Stimulated activated effector memory CD8-positive, alpha-beta T cell treated with anti-CD3 and anti-CD28 coated beads, Interleukin-12 subunit alpha, Interleukin-12 subunit beta, amount 100 ng/mL, for 72 hours (primary cell): ENCODE data around the gene GPR151.

ENCODE experiments used
- ATAC-seq: fragments of 150-1000 bp; cut with Tn5 transposase; 2 replicates; pipeline ENCODE4 v1.10.0; 2021
- DNase-seq, 2 donors: peaks; one replicate each; pipeline ENCODE4 v3.0.0; 2021 to 2022; ENCODE audit warnings: low spot score in 2 of 2
- H3K27ac Mint-ChIP-seq: one replicate; pipeline ENCODE4 v1.8.0; 2022; ENCODE audit warnings: mild to moderate bottlenecking, mixed read lengths
- H3K36me3 Mint-ChIP-seq: one replicate; pipeline ENCODE4 v1.8.0; 2022; ENCODE audit warnings: mild to moderate bottlenecking, mixed read lengths
- H3K4me1 Mint-ChIP-seq: one replicate; pipeline ENCODE4 v1.8.0; 2022; ENCODE audit warnings: mixed read lengths
- H3K4me3 Mint-ChIP-seq: one replicate; pipeline ENCODE4 v1.8.0; 2022; ENCODE audit warnings: mild to moderate bottlenecking, mixed read lengths
- H3K9me3 Mint-ChIP-seq: one replicate; pipeline ENCODE4 v1.8.0; 2022; ENCODE audit warnings: mixed read lengths

GPR151 gene

GRCh38 chr5:146490089-146490843, 25.7 kb downstream of the GPR151 start:
- Mint-ChIP-seq H3K9me3 (no peaks in the 10 kb centered on the region), H3K36me3 (peaks cover 93% of the 10 kb centered on the region), H3K27ac (no peak overlapping the region)

GRCh38 chr5:146484714-146485391, 31.1 kb downstream of the GPR151 start:
- no peak for DNase-seq
- ATAC-seq: no peak
- Mint-ChIP-seq H3K4me3 (no peak overlapping the region), H3K36me3 (peaks cover 94% of the 10 kb centered on the region), H3K27ac (no peak overlapping the region), H3K9me3 (no peaks in the 10 kb centered on the region), H3K4me1 (no peaks in the 10 kb centered on the region)

More at GRCh38 chr5:146490089-146490843, 25.7 kb downstream of the GPR151 start:
- H3K4me3 Mint-ChIP-seq: no peak overlapping the region
- ATAC-seq: no peak
- no peaks in the 10 kb centered on the region for H3K4me1 Mint-ChIP-seq
- no peak for DNase-seq

GRCh38 chr5:146482775-146483174, 33.2 kb downstream of the GPR151 start:
- H3K36me3 Mint-ChIP-seq: peaks cover 98% of the 10 kb centered on the region
- H3K27ac Mint-ChIP-seq: no peak overlapping the region
- no peak for DNase-seq
- no peak overlapping the region for H3K4me3 Mint-ChIP-seq
- H3K4me1 Mint-ChIP-seq: no peaks in the 10 kb centered on the region
- no peaks in the 10 kb centered on the region for H3K9me3 Mint-ChIP-seq
- no peak for ATAC-seq

- H3K36me3 Mint-ChIP-seq: peaks cover 98% of the 10 kb centered on the region
- ATAC-seq (no peak), DNase-seq (no peak)
- no peak overlapping the region for H3K4me3 Mint-ChIP-seq
- H3K4me1 Mint-ChIP-seq: no peaks in the 10 kb centered on the region
- H3K27ac Mint-ChIP-seq: no peak overlapping the region
- H3K9me3 Mint-ChIP-seq: no peaks in the 10 kb centered on the region
Measured at GRCh38 chr5:146475906-146476305, 40.1 kb downstream of the GPR151 start.

- Mint-ChIP-seq H3K4me3 (no peak overlapping the region), H3K27ac (no peak overlapping the region), H3K9me3 (no peaks in the 10 kb centered on the region), H3K36me3 (peaks cover 98% of the 10 kb centered on the region), H3K4me1 (no peaks in the 10 kb centered on the region)
- DNase-seq (no peak), ATAC-seq (no peak)
Measured at GRCh38 chr5:146475190-146475780, 40.7 kb downstream of the GPR151 start.

- DNase-seq (no peak), ATAC-seq (no peak)
- Mint-ChIP-seq H3K4me3 (no peak overlapping the region), H3K9me3 (no peaks in the 10 kb centered on the region), H3K27ac (no peak overlapping the region), H3K4me1 (no peaks in the 10 kb centered on the region), H3K36me3 (peaks cover 98% of the 10 kb centered on the region)
Measured at GRCh38 chr5:146474065-146474464, 41.9 kb downstream of the GPR151 start.

GRCh38 chr5:146467760-146468159, 48.2 kb downstream of the GPR151 start:
- H3K4me3 Mint-ChIP-seq: no peak overlapping the region
- peaks cover 19% of the 10 kb centered on the region for H3K4me1 Mint-ChIP-seq
- no peak for DNase-seq
- peak overlapping the region; percentile 44 for H3K27ac Mint-ChIP-seq
- no peaks in the 10 kb centered on the region for H3K9me3 Mint-ChIP-seq
- H3K36me3 Mint-ChIP-seq: peaks cover 98% of the 10 kb centered on the region
- no peak for ATAC-seq

- Mint-ChIP-seq H3K9me3 (no peaks in the 10 kb centered on the region), H3K27ac (peak overlapping the region; percentile 4), H3K4me1 (peaks cover 19% of the 10 kb centered on the region), H3K36me3 (peaks cover 98% of the 10 kb centered on the region), H3K4me3 (no peak overlapping the region)
- DNase-seq (no peak), ATAC-seq (no peak)
Measured at GRCh38 chr5:146466521-146467349, 49.3 kb downstream of the GPR151 start.

- H3K9me3 Mint-ChIP-seq: no peaks in the 10 kb centered on the region
- no peak overlapping the region for H3K27ac Mint-ChIP-seq
- H3K4me1 Mint-ChIP-seq: peaks cover 26% of the 10 kb centered on the region
- ATAC-seq (no peak), DNase-seq (no peak)
- H3K36me3 Mint-ChIP-seq: peaks cover 98% of the 10 kb centered on the region
- H3K4me3 Mint-ChIP-seq: no peak overlapping the region
Measured at GRCh38 chr5:146463446-146463845, 52.5 kb downstream of the GPR151 start.
